Measurements from ENCODE around the gene NDUFB11.
"Not testable (repeated sequence)": the region's sequence is repeated elsewhere in the genome, so short reads cannot be mapped to it uniquely, and the experiment has no call there.

NDUFB11 gene

GRCh38 chrX:47146936-47147859, 2.7 kb upstream of the NDUFB11 start:
- no peak for DNase-seq (ENCODE audit: low read depth in 2 of 2)

- no peak for DNase-seq (ENCODE audit: low read depth in 2 of 2)
Measured at GRCh38 chrX:47146121-47146935, 1.8 kb upstream of the NDUFB11 start.

- no peak for DNase-seq (ENCODE audit: low read depth in 2 of 2)
Measured at GRCh38 chrX:47145395-47146120, 1.1 kb upstream of the NDUFB11 start.

- DNase-seq (ENCODE audit: low read depth in 2 of 2) = peak in 1 of 2 donors; percentile 6
Measured at GRCh38 chrX:47143894-47144625, 442 bp downstream of the NDUFB11 start.

- DNase-seq (ENCODE audit: low read depth in 2 of 2) = no peak
Measured at GRCh38 chrX:47138171-47138570, 6.3 kb downstream of the NDUFB11 start.

GRCh38 chrX:47135650-47136049, 8.9 kb downstream of the NDUFB11 start:
- not testable (repeated sequence) for DNase-seq (ENCODE audit: low read depth in 2 of 2)

GRCh38 chrX:47133493-47133892, 11.0 kb downstream of the NDUFB11 start:
- DNase-seq (ENCODE audit: low read depth in 2 of 2) = no peak

GRCh38 chrX:47129899-47130358, 14.6 kb downstream of the NDUFB11 start:
- DNase-seq (ENCODE audit: low read depth in 2 of 2) = no peak

- peak; percentile 76 to 83 for DNase-seq (ENCODE audit: low read depth in 2 of 2)
Measured at GRCh38 chrX:47129157-47129898, 15.2 kb downstream of the NDUFB11 start.

GRCh38 chrX:47124466-47124865, 20.0 kb downstream of the NDUFB11 start:
- DNase-seq (ENCODE audit: low read depth in 2 of 2) = not testable (repeated sequence)

GRCh38 chrX:47116551-47117110, 27.9 kb downstream of the NDUFB11 start:
- DNase-seq (ENCODE audit: low read depth in 2 of 2) = not testable (repeated sequence)

- no peak for DNase-seq (ENCODE audit: low read depth in 2 of 2)
Measured at GRCh38 chrX:47112316-47112954, 32.1 kb downstream of the NDUFB11 start.

GRCh38 chrX:47110936-47111615, 33.4 kb downstream of the NDUFB11 start:
- not testable (repeated sequence) for DNase-seq (ENCODE audit: low read depth in 2 of 2)

GRCh38 chrX:47101206-47101605, 43.3 kb downstream of the NDUFB11 start:
- no peak for DNase-seq (ENCODE audit: low read depth in 2 of 2)

GRCh38 chrX:47098338-47099094, 46.0 kb downstream of the NDUFB11 start:
- no peak for DNase-seq (ENCODE audit: low read depth in 2 of 2)

GRCh38 chrX:47097018-47097417, 47.5 kb downstream of the NDUFB11 start:
- no peak for DNase-seq (ENCODE audit: low read depth in 2 of 2)

- no peak for DNase-seq (ENCODE audit: low read depth in 2 of 2)
Measured at GRCh38 chrX:47093860-47094259, 50.6 kb downstream of the NDUFB11 start.

GRCh38 chrX:47093248-47093647, 51.3 kb downstream of the NDUFB11 start:
- no peak for DNase-seq (ENCODE audit: low read depth in 2 of 2)
